Lung (tissue), 12 donors: ENCODE measurements around the gene CLK4. TPM values are rescaled to one million over a fixed set of nuclear protein-coding genes. Genes with fewer than 3 reads are reported as not detected.

Source experiments
- ATAC-seq: fragments of 200-7000 bp; cut with Tn5 transposase; one replicate; pipeline ENCODE4 v1.9.1; 2020; ENCODE audit warnings: moderate number of reproducible peaks; ENCODE audit not compliant: insufficient read depth, low FRiP score
- DNase-seq, 3 donors: peaks; one replicate each; pipeline ENCODE4 v3.0.0-alpha.2; 2013 to 2017
- H3K27ac ChIP-seq, 2 donors: one replicate each; pipeline ENCODE4 v1.5.1; 2013; ENCODE audit warnings: mild to moderate bottlenecking in 2 of 2, moderate library complexity in 2 of 2, control low read depth in 1 of 2, inconsistent platforms in 1 of 2, low read depth in 1 of 2, low read length in 1 of 2
- H3K27me3 ChIP-seq, 3 donors: one replicate each; pipeline ENCODE4 v1.5.1; 2013; ENCODE audit warnings: low read length in 2 of 3; ENCODE audit not compliant: control insufficient read depth in 3 of 3, insufficient read depth in 3 of 3
- H3K36me3 ChIP-seq, 4 donors: one replicate each; pipeline ENCODE4 v1.5.1; 2013; ENCODE audit warnings: low read length in 4 of 4, mild to moderate bottlenecking in 1 of 4, moderate library complexity in 1 of 4; ENCODE audit not compliant: control insufficient read depth in 4 of 4, insufficient read depth in 4 of 4
- H3K4me1 ChIP-seq, 5 donors: one replicate each; pipeline ENCODE4 v1.5.1; 2013; ENCODE audit warnings: low read length in 5 of 5, mild to moderate bottlenecking in 2 of 5, moderate library complexity in 1 of 5; ENCODE audit not compliant: control insufficient read depth in 5 of 5, insufficient read depth in 5 of 5
- H3K4me3 ChIP-seq: one replicate; pipeline ENCODE4 v1.5.1; 2013; ENCODE audit warnings: mild to moderate bottlenecking, control low read depth, moderate library complexity
- H3K9ac ChIP-seq, 2 donors: one replicate each; pipeline ENCODE4 v1.5.1; 2013; ENCODE audit warnings: low read length in 2 of 2, control low read depth in 1 of 2; ENCODE audit not compliant: insufficient read depth in 1 of 2
- H3K9me3 ChIP-seq, 4 donors: one replicate each; pipeline ENCODE4 v1.5.1; 2013; ENCODE audit warnings: low read length in 3 of 4, mild to moderate bottlenecking in 1 of 4, moderate library complexity in 1 of 4; ENCODE audit not compliant: control insufficient read depth in 4 of 4, insufficient read depth in 3 of 4
- CTCF ChIP-seq: IDR thresholded peaks from 2 replicates; pipeline ENCODE4 v1.5.1; 2012; ENCODE audit warnings: mild to moderate bottlenecking; ENCODE audit errors: control extremely low read depth, extremely low read depth
- WGBS, 2 donors: extraction: QIAGEN DNeasy Blood & Tissue Kit; methylation state at CpG; one replicate each; pipeline ENCODE4 v1.1.7; 2013; 5-methylcytosine and 5-hydroxymethylcytosine counted together
- polyA plus RNA-seq, 2 donors: library from polyadenylated mRNA; stranded (reverse); fragments of 200-250 nt; gene quantifications; one replicate each; pipeline ENCODE4 v1.2.1, GENCODE V29; 2013
- total RNA-seq, 2 donors: library from RNA; depleted of rRNA in 1 of 2; stranded (reverse); fragments of >200 nt in 1 of 2; gene quantifications; one replicate each; pipeline ENCODE4 v1.2.1, GENCODE V29; 2014 to 2021
- donor health status: control.
- donor health status: control.
- donor health status: Bipolar disorder and iron deficiency.
- donor health status: healthy.
- donor health status: DM: yes; HTN: yes; CAD: no.

Gene CLK4
- total and polyA plus RNA-seq, 4 donors = 12.6 to 85.7 (median 28.5) TPM

DNA sequence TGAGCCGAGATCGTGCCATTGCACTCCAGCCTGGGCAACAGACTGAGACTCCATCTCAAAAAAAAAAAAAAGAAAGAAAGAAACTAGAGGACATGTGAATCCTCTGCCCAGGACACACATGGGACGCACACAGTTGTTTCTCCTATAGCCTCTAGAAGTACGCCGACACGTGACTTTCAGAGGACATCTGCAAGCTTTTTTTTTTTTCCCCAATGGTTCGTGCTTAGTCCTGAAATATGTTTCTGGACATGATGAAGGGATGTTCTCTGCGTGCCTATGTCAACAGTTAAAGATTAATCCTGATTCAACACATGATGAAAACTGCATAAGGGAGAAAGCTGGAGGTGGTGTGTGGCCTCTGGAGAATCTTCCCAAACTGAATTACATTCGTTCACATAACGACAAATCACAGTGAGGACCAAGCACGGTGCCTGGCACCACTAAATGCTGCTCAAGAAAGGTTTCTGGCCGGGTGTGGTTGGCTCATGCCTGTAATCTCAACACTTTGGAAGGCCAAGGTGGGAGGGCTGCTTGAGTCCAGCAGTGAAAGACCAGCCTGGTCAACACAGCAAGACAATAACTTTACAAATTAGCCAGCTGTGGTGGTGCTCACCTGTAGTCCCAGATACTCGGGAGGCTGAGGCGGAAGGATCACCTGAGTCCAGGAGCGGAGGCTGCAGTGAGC lies 46.4 kb downstream of the CLK4 start:
- H3K9me3 ChIP-seq = peaks cover 0 to 10% (median 0%) of the 10 kb centered on the region in 4 donors
- H3K9ac ChIP-seq = no peak overlapping the region
- DNase-seq (no peak), ATAC-seq (no peak)
- no peak for TF ChIP-seq CTCF
- no peaks in the 10 kb centered on the region for H3K36me3 ChIP-seq
- H3K27ac ChIP-seq = no peak overlapping the region
- 89 to 91% methylated on average over 15 of the region's 15 CpGs for WGBS, 2 donors
- no peak overlapping the region for H3K4me3 ChIP-seq
- H3K27me3 ChIP-seq = peaks cover 0 to 20% (median 0%) of the 10 kb centered on the region in 3 donors
- H3K4me1 ChIP-seq = peaks cover 0 to 8% (median 0%) of the 10 kb centered on the region in 5 donors

DNA sequence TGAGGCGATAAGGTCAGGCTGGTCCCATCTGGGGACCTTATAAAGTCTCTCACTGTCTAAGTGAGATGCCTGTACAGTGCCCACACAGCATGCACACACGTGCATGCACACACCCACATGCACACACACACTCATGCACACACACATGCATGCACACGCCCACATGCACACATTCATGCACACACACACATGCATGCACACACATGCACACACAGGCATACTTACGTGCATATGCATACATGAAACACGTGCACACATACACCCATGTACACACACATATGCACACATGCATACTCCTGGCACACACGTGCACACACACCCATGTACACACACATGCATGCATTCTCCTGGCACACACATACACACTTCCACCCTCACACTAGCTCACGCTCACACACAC lies 48.9 kb downstream of the CLK4 start:
- peaks cover 0 to 8% (median 0%) of the 10 kb centered on the region in 5 donors for H3K4me1 ChIP-seq
- WGBS, 2 donors = 91 to 93% methylated on average over 7 of the region's 7 CpGs
- H3K9ac ChIP-seq = no peak overlapping the region
- peaks cover 0 to 35% (median 3%) of the 10 kb centered on the region in 3 donors for H3K27me3 ChIP-seq
- ATAC-seq = no peak
- DNase-seq = no peak
- TF ChIP-seq CTCF = no peak
- H3K36me3 ChIP-seq = no peaks in the 10 kb centered on the region
- no peak overlapping the region for H3K4me3 ChIP-seq
- no peak overlapping the region for H3K27ac ChIP-seq
- peaks cover 0 to 11% (median under 1%) of the 10 kb centered on the region in 4 donors for H3K9me3 ChIP-seq

- WGBS, 2 donors = 34 to 39% methylated on average over 31 of the region's 31 CpGs
- Histone ChIP-seq H3K27ac (no peak overlapping the region), H3K27me3 (peaks cover 0 to 35% (median 3%) of the 10 kb centered on the region in 3 donors), H3K4me3 (no peak overlapping the region), H3K9me3 (peaks cover 0 to 9% (median 3%) of the 10 kb centered on the region in 4 donors), H3K9ac (no peak overlapping the region), H3K36me3 (no peaks in the 10 kb centered on the region), H3K4me1 (peaks cover 0 to 8% (median 0%) of the 10 kb centered on the region in 5 donors)
- TF ChIP-seq CTCF = no peak
- no peak for ATAC-seq
- DNase-seq = peak; percentile 32 to 53 (median 44)
These were observed 49.4 kb downstream of the CLK4 start for GRCh38 chr5:178577376-178577839.
